HEK293T (cell line): ENCODE data around the gene SCUBE1.

Experiments
- ARNT ChIP-seq: fragments of 450-650 bp; IDR thresholded peaks from 2 replicates; pipeline ENCODE4 v1.6.1; 2017; ENCODE audit warnings: mild to moderate bottlenecking
- CTBP1 ChIP-seq: fragments of 450-650 bp; IDR thresholded peaks from 2 replicates; pipeline ENCODE4 v1.6.1; 2016; ENCODE audit warnings: borderline replicate concordance
- ELF4 ChIP-seq: fragments of 450-650 bp; IDR thresholded peaks from 2 replicates; pipeline ENCODE4 v1.6.1; 2017; ENCODE audit warnings: antibody characterized with exemption
- FOXA1 ChIP-seq: fragments of 450-650 bp; IDR thresholded peaks from 2 replicates; pipeline ENCODE4 v1.6.1; 2016; ENCODE audit warnings: mild to moderate bottlenecking
- FOXM1 ChIP-seq: fragments of 450-650 bp; IDR thresholded peaks from 2 replicates; pipeline ENCODE4 v1.6.1; 2017; ENCODE audit warnings: mild to moderate bottlenecking, borderline replicate concordance
- HDGF ChIP-seq: fragments of 450-650 bp; IDR thresholded peaks from 2 replicates; pipeline ENCODE4 v1.6.1; 2017; ENCODE audit warnings: antibody characterized with exemption, borderline replicate concordance
- L3MBTL2 ChIP-seq: fragments of 450-650 bp; conservative IDR thresholded peaks from 2 replicates; pipeline ENCODE4 v1.6.1; 2016; ENCODE audit warnings: mild to moderate bottlenecking
- PKNOX1 ChIP-seq: fragments of 450-650 bp; IDR thresholded peaks from 2 replicates; pipeline ENCODE4 v1.6.1; 2016
- SP1 ChIP-seq: fragments of 450-650 bp; IDR thresholded peaks from 2 replicates; pipeline ENCODE4 v1.6.1; 2017
- SUZ12 ChIP-seq: fragments of 450-650 bp; IDR thresholded peaks from 2 replicates; pipeline ENCODE4 v1.6.1; 2016; ENCODE audit warnings: mild to moderate bottlenecking
- TARDBP ChIP-seq: fragments of 450-650 bp; IDR thresholded peaks from 2 replicates; pipeline ENCODE4 v1.6.1; 2016

GRCh38 chr22:43157874-43158546, 185.2 kb downstream of the SCUBE1 start:
- TF ChIP-seq L3MBTL2: no peak
- TF ChIP-seq SP1: no peak
- TF ChIP-seq SUZ12: no peak
- TF ChIP-seq ELF4: no peak
- no peak for TF ChIP-seq FOXM1
- TF ChIP-seq ARNT: no peak
- TF ChIP-seq HDGF: no peak
- TF ChIP-seq FOXA1: no peak
- TF ChIP-seq TARDBP: no peak
- no peak for TF ChIP-seq PKNOX1
- TF ChIP-seq CTBP1: no peak
